ENCODE results near the gene PBLD.

PBLD gene

GRCh38 chr10:68332259-68333057 is at the start of gene PBLD:
Gene PBLD (minus strand): TSS chr10:68332928. CDS start chr10:68306844, 26,084 bp downstream.
- peak; percentile 53 for DNase-seq

- DNase-seq: no peak
Measured at GRCh38 chr10:68371604-68372003, 38.9 kb upstream of the PBLD start.

GRCh38 chr10:68367121-68367520 is 34.4 kb upstream of the PBLD start:
- DNase-seq: no peak

GRCh38 chr10:68366600-68366999 is 33.9 kb upstream of the PBLD start:
- no peak for DNase-seq

- no peak for DNase-seq
Measured at GRCh38 chr10:68365611-68366010, 32.9 kb upstream of the PBLD start.

GRCh38 chr10:68364101-68364886 is 31.6 kb upstream of the PBLD start:
- no peak for DNase-seq

- no peak for DNase-seq
Measured at GRCh38 chr10:68362590-68362989, 29.9 kb upstream of the PBLD start.

- DNase-seq: no peak
Measured at GRCh38 chr10:68359189-68359588, 26.5 kb upstream of the PBLD start.

- no peak for DNase-seq
Measured at GRCh38 chr10:68353537-68353936, 20.8 kb upstream of the PBLD start.

- DNase-seq: peak; percentile 29
Measured at GRCh38 chr10:68348265-68348741, 15.6 kb upstream of the PBLD start.

- DNase-seq: no peak
Measured at GRCh38 chr10:68346774-68347173, 14.0 kb upstream of the PBLD start.

- DNase-seq: no peak
Measured at GRCh38 chr10:68345621-68346020, 12.9 kb upstream of the PBLD start.

- no peak for DNase-seq
Measured at GRCh38 chr10:68342909-68343516, 10.3 kb upstream of the PBLD start.

GRCh38 chr10:68340358-68341080 is 7.8 kb upstream of the PBLD start:
- DNase-seq: no peak

GRCh38 chr10:68336754-68337351 is 4.1 kb upstream of the PBLD start:
- DNase-seq: no peak

GRCh38 chr10:68334672-68335467 is 2.1 kb upstream of the PBLD start:
- no peak for DNase-seq

- peak; percentile 11 for DNase-seq
Measured at GRCh38 chr10:68333440-68334431, 1.0 kb upstream of the PBLD start.

GRCh38 chr10:68333058-68333395 is 299 bp upstream of the PBLD start:
- DNase-seq: no peak

- DNase-seq: peak; percentile 97
Measured at GRCh38 chr10:68331455-68332258, 1.1 kb downstream of the PBLD start, which contains the start of gene HNRNPH3. Gene HNRNPH3 (plus strand): TSS chr10:68332064. CDS start chr10:68337222, 5,158 bp downstream.
